Right atrium auricular region (tissue), 2 donors: ENCODE results near the gene MYO1C. TPM values are rescaled to one million over a fixed set of nuclear protein-coding genes. Genes with fewer than 3 reads are reported as not detected.

Experiments
- DNase-seq: peaks from one replicate; pipeline ENCODE4 v3.0.0-alpha.2; 2019; ENCODE audit warnings: low spot score
- H3K27ac ChIP-seq, 2 donors: fragments of 200-600 bp; sonication (generic); 1 replicate in 1 of 2; 2 replicates in 1 of 2; pipeline ENCODE4 v1.5.1; 2016 to 2019
- H3K27me3 ChIP-seq, 2 donors: fragments of 200-600 bp; sonication (generic); one replicate each; pipeline versions ENCODE4 v1.5.1 to v1.6.0; 2017 to 2019
- H3K36me3 ChIP-seq: fragments of 200-600 bp; sonication (generic); one replicate; pipeline ENCODE4 v1.5.1; 2016
- H3K4me1 ChIP-seq, 2 donors: fragments of 200-600 bp; sonication (generic); one replicate each; pipeline versions ENCODE4 v1.5.1 to v1.6.0; 2017 to 2019
- H3K4me3 ChIP-seq, 2 donors: fragments of 200-600 bp; sonication (generic); 1 replicate in 1 of 2; 2 replicates in 1 of 2; pipeline ENCODE4 v1.5.1; 2017 to 2019; ENCODE audit warnings: mild to moderate bottlenecking in 1 of 2, moderate library complexity in 1 of 2
- H3K9me3 ChIP-seq, 2 donors: fragments of 200-600 bp; sonication (generic); one replicate each; pipeline ENCODE4 v1.5.1; 2019
- total RNA-seq, 2 donors: library from RNA; depleted of rRNA; stranded (reverse); fragments of >200 nt; gene quantifications; one replicate each; pipeline ENCODE4 v1.1.0, GENCODE V29; 2016
- TF ChIP-seq, protein P1 (sequence below), 2 donors: fragments of 200-600 bp; sonication (generic); IDR thresholded peaks; one replicate each; pipeline ENCODE4 v1.5.1; 2019; ENCODE audit warnings: antibody characterized with exemption in 2 of 2

The MYO1C gene
- total RNA-seq, 2 donors from 2014 or later: 83.6 to 161 TPM

DNA sequence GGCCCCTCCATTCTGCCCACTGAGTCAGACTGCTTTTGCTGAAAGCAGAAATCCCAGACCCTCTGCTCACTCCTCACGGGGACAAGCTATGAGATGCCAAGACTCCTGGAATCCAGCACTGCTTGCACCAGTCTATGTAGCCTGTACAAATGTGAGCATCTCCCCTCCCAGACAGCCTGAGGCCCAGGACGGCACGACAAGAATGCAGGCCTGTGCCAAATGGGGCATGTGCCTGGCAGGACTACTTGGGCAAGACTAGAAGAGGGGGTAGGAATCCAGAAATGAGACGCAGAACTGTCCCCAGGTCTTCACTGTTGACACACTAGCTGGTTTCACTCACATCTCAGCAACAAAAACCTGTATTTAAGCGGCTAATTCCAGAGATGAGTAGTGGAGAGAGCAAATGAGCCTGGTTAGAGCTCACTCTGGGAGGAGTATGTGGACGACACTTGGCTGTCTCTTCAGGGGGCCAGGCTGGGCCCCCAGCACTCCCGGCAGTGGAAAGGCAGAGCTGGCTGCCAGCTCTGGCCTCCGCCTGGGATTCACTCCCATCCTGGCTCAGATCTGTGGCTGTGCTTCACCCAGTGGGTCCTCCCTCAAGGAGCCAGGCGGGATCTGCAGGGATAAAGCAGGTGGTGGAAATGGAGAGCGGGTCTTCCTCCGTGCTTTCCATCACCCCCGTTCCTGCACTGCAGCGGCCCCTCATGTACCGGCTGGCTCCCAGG, 2.9 kb upstream of the MYO1C start:
- DNase-seq: no peak
- Histone ChIP-seq H3K4me1 (peaks cover 0 to 85% of the 10 kb centered on the region in 2 donors), H3K36me3 (peaks cover 8% of the 10 kb centered on the region), H3K4me3 (no peak overlapping the region), H3K9me3 (no peaks in the 10 kb centered on the region), H3K27me3 (no peaks in the 10 kb centered on the region), H3K27ac (peak overlapping the region; percentile 98 to 99)
- TF ChIP-seq, protein P1, sequence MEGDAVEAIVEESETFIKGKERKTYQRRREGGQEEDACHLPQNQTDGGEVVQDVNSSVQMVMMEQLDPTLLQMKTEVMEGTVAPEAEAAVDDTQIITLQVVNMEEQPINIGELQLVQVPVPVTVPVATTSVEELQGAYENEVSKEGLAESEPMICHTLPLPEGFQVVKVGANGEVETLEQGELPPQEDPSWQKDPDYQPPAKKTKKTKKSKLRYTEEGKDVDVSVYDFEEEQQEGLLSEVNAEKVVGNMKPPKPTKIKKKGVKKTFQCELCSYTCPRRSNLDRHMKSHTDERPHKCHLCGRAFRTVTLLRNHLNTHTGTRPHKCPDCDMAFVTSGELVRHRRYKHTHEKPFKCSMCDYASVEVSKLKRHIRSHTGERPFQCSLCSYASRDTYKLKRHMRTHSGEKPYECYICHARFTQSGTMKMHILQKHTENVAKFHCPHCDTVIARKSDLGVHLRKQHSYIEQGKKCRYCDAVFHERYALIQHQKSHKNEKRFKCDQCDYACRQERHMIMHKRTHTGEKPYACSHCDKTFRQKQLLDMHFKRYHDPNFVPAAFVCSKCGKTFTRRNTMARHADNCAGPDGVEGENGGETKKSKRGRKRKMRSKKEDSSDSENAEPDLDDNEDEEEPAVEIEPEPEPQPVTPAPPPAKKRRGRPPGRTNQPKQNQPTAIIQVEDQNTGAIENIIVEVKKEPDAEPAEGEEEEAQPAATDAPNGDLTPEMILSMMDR (IDR thresholded peaks at IDR 0.05): no peak

DNA sequence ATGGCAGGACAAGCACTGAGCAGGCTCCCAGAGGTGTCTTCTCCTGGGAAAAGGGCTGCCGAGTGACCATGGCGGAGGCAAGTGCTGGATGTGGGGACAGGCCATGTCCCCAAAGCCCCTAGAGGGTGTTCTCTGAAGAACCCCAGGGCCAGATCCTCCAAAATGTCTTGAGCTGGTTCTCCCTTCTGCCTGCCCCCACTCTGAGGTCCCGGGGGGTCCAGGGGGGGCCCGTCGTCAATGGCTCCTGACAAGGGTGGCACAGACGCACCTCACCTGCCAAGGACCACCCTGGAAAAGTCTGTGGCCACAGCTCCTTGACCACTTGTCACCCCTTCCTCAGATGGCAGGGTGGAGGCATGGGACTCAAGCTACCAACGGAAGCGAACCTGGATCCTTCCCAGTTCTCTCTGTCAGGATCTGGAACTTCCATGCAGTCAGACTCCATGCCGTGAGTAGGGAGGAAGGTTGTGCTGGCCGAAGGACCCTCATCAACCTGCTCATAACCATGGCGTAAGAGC, 2.3 kb upstream of the MYO1C start:
- Histone ChIP-seq H3K4me3 (no peak overlapping the region), H3K4me1 (peaks cover 0 to 90% of the 10 kb centered on the region in 2 donors), H3K36me3 (peaks cover 8% of the 10 kb centered on the region), H3K9me3 (no peaks in the 10 kb centered on the region), H3K27ac (peak overlapping the region; percentile 98 to 99), H3K27me3 (no peaks in the 10 kb centered on the region)
- DNase-seq: no peak
- TF ChIP-seq, protein P1 (IDR thresholded peaks at IDR 0.05): no peak

DNA sequence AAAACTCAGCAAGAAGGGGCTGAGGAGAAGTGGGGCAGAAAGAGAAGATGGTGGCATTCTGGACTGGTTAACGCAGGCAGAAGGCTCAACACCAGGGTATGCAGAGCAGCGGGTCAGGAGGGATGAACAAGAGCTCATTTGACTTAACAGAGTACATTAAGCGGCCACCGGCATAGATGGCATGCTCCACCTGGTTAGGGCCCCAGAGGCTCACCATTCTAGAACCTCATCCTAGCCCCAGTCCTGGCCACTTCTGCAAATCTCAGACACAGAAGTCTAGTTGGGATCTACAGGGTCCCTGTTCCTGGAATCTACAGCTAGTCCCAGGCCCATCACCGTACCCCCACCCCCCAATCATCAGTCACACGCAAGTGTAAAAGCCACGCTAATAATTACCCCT, 1.7 kb upstream of the MYO1C start:
- no peaks in the 10 kb centered on the region for H3K9me3 ChIP-seq
- TF ChIP-seq, protein P1 (IDR thresholded peaks at IDR 0.05): no peak
- H3K27ac ChIP-seq: peak overlapping the region; percentile 98 to 99
- DNase-seq: no peak
- H3K4me1 ChIP-seq: peaks cover 0 to 92% of the 10 kb centered on the region in 2 donors
- peaks cover 8% of the 10 kb centered on the region for H3K36me3 ChIP-seq
- H3K4me3 ChIP-seq: no peak overlapping the region
- H3K27me3 ChIP-seq: no peaks in the 10 kb centered on the region

DNA sequence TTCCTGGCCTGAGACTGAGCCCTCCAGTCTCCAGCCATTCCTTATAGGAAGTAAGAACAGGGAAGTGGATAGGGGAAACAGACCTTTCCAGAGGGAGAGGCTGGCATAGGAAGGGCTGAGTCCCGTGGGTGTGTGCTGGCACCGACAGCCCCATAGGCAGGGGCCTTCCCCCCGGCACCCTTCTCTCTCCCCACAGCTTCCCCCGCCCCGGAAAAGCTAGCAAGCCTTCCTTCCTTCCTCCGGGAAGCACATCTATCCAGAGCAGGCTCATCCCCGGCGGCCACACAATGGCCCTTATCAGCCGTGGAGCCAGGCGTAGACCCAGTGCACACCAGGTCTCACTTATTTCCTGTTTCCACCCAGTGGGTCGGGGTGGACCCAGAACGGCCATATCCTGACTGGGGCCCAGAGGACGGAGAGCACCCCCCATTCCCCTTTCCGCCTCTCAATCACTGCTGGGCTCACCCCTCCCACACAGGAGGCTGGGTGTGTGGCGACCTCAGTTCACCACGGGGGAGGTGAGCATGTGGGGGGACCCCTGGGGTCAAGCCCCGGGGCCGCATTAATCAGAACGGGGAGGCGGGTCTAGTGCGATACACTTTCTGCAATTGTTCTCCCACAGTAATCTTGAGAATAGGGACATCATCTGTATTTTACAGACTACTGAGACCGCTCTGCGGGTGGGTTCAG, 950 bp upstream of the MYO1C start:
- peak overlapping the region in 1 of 2 donors; percentile 77 for H3K4me3 ChIP-seq
- peak; percentile 75 for DNase-seq
- peaks cover 0 to 92% of the 10 kb centered on the region in 2 donors for H3K4me1 ChIP-seq

DNA sequence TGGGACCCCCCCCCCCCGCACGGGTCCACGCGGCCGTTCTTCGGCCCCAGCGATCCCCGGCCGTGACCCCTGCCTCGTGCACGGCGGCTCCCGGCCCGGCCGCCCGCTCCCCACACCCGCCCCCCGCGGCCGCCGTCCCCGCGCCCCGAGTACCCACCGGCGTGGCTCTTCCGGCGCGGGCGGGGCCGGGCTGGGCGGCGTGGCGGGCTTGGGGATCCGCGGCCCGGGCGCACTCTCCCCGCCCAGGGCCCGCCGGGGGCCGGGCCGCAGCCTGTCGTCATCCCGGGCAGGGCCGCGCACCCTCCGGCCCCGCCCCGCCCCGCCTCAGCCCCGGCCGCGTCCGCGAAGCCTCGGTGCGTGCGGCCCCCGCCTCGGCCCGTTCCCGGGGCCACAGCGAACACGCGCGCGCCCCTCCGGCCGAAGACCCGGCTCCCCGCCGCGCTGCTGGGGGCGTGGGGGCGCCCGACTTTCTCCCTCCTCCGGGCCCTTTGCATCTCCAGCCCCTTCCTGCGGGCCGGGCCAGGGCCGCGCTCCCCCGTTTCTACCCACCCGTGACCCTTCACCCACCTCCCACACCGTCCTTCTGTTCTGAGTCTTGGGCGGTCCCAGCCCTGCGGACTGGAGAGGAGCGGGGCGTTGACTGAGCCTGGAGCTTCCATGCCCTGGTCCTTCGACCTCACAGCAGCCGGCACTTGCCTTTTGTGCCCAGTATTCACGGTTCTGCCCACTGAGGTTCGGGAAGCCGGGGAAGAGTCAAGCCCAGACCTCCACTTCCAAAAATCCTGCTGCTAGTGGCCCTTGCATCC, 840 bp downstream of the MYO1C start:
- Histone ChIP-seq H3K27ac (peak overlapping the region; percentile 98 to 99), H3K36me3 (peaks cover 8% of the 10 kb centered on the region), H3K4me3 (peak overlapping the region; percentile 68 to 77), H3K9me3 (no peaks in the 10 kb centered on the region), H3K4me1 (peaks cover 0 to 89% of the 10 kb centered on the region in 2 donors), H3K27me3 (no peaks in the 10 kb centered on the region)
- TF ChIP-seq, protein P1 (IDR thresholded peaks at IDR 0.05): no peak
- DNase-seq: no peak

More for the DNA sequence above, 950 bp upstream of the MYO1C start:
- Histone ChIP-seq H3K27me3 (no peaks in the 10 kb centered on the region), H3K9me3 (no peaks in the 10 kb centered on the region), H3K36me3 (peaks cover 8% of the 10 kb centered on the region), H3K27ac (peak overlapping the region; percentile 98 to 99)
- TF ChIP-seq, protein P1 (IDR thresholded peaks at IDR 0.05): no peak
